Endothelial cell of umbilical vein (primary cell): Measurements from ENCODE around the gene TRPV6. TPM values are rescaled to one million over a fixed set of nuclear protein-coding genes. Genes with fewer than 3 reads are reported as not detected.

Experiments used
- BruUV-seq: library from RNA; stranded (reverse); fragments of 400-500 nt; replicated peaks from 2 replicates; lab custom pipeline; 2021; lab: Mats Ljungman, UMichigan
- CTCF ChIA-PET: fragments of 300-600, 350-600 bp; sonication (Branson Sonifier 250); formaldehyde crosslinking; loops from one replicate; lab custom pipeline; 2021; ENCODE audit warnings: antibody characterized with exemption, inconsistent platforms; lab: Charles Lee
- POLR2A ChIA-PET: fragments of 300-600, 350-600 bp; sonication (Branson Sonifier 250); formaldehyde crosslinking; loops from one replicate; lab custom pipeline; 2021; ENCODE audit warnings: antibody characterized with exemption, inconsistent platforms; lab: Charles Lee
- DNase-seq: peaks from one replicate; pipeline ENCODE4 v3.0.0-alpha.2; 2011; ENCODE audit warnings: low read depth, low spot score
- FAIRE-seq: peaks from 2 replicates; lab custom pipeline; 2011; peaks lifted over from hg19 to GRCh38; lab: Jason Lieb, UNC
- H2AFZ ChIP-seq: 2 replicates; pipeline ENCODE4 v1.6.0; 2012; ENCODE audit warnings: low read depth, low read length, control low read depth, inconsistent platforms
- H3K27ac ChIP-seq: 2 replicates; pipeline ENCODE4 v1.5.1; 2011; ENCODE audit warnings: low read depth, mild to moderate bottlenecking, control low read depth, low read length, moderate library complexity; ENCODE audit not compliant: insufficient read depth
- H3K27me3 ChIP-seq, 2 experiments: 2 replicates each; pipeline versions ENCODE4 v1.6.0 to v1.6.1; 2011; ENCODE audit warnings: low read length in 2 of 2, mixed read lengths in 1 of 2; ENCODE audit not compliant: control insufficient read depth in 2 of 2, insufficient read depth in 2 of 2
- H3K36me3 ChIP-seq, 2 experiments: 2 replicates in 1 of 2; 3 replicates in 1 of 2; pipeline ENCODE4 v1.5.1; 2011; ENCODE audit warnings: low read length in 2 of 2, mild to moderate bottlenecking in 1 of 2, moderate library complexity in 1 of 2; ENCODE audit not compliant: control insufficient read depth in 2 of 2, insufficient read depth in 2 of 2; ENCODE audit errors: extremely low read depth in 1 of 2
- H3K4me1 ChIP-seq: 3 replicates; pipeline ENCODE4 v1.5.1; 2011; ENCODE audit warnings: mild to moderate bottlenecking, low read length; ENCODE audit not compliant: control insufficient read depth, insufficient read depth; ENCODE audit errors: extremely low read depth
- H3K4me2 ChIP-seq: 2 replicates; pipeline ENCODE4 v1.6.1; 2011; ENCODE audit warnings: low read length, control low read depth, mixed read lengths; ENCODE audit not compliant: insufficient read depth
- H3K4me3 ChIP-seq, 3 experiments: fragments of 200-600 bp in 1 of 3; sonication (generic), shearing (Covaris generic) in 1 of 3; replicated peaks in 1 of 3; 2 replicates each; pipeline ENCODE4 v1.5.1; 2011 to 2016; ENCODE audit warnings: control low read depth in 3 of 3, low read length in 3 of 3, mild to moderate bottlenecking in 2 of 3, inconsistent platforms in 1 of 3, low read depth in 1 of 3, moderate library complexity in 1 of 3; ENCODE audit not compliant: insufficient read depth in 1 of 3
- H3K79me2 ChIP-seq: 2 replicates; pipeline ENCODE4 v1.6.0; 2012; ENCODE audit warnings: low read length, inconsistent platforms; ENCODE audit not compliant: control insufficient read depth, insufficient read depth
- H3K9ac ChIP-seq: replicated peaks from 2 replicates; pipeline ENCODE3; 2011; ENCODE audit warnings: low read length, control low read depth; ENCODE audit not compliant: insufficient read depth; ENCODE audit errors: extremely low read depth
- H3K9me1 ChIP-seq: replicated peaks from 3 replicates; pipeline ENCODE4 v1.6.0; 2011; ENCODE audit warnings: mild to moderate bottlenecking, low read length; ENCODE audit not compliant: control insufficient read depth, insufficient read depth; ENCODE audit errors: extremely low read depth
- H3K9me3 ChIP-seq: replicated peaks from 2 replicates; pipeline ENCODE4 v1.5.1; 2012; ENCODE audit warnings: low read length, inconsistent platforms; ENCODE audit not compliant: control insufficient read depth, insufficient read depth
- H4K20me1 ChIP-seq: replicated peaks from 2 replicates; pipeline ENCODE3; 2011; ENCODE audit warnings: mild to moderate bottlenecking, low read length; ENCODE audit not compliant: control insufficient read depth, insufficient read depth; ENCODE audit errors: extremely low read depth
- CTCF ChIP-seq, 2 donors: IDR thresholded peaks; 1 replicate in 1 of 2; 2 replicates in 1 of 2; pipeline ENCODE4 v1.5.1; 2011; ENCODE audit warnings: low read length in 2 of 2, mild to moderate bottlenecking in 2 of 2, moderate library complexity in 2 of 2, control low read depth in 1 of 2, inconsistent platforms in 1 of 2, low read depth in 1 of 2; ENCODE audit not compliant: insufficient read depth in 1 of 2; ENCODE audit errors: extremely low read depth in 1 of 2
- EZH2 ChIP-seq: IDR thresholded peaks from 2 replicates; pipeline ENCODE4 v1.6.1; 2012; ENCODE audit warnings: borderline replicate concordance, low read depth, mild to moderate bottlenecking, moderate library complexity, low read length, inconsistent platforms; ENCODE audit not compliant: severe bottlenecking
- FOS ChIP-seq: IDR thresholded peaks from 2 replicates; pipeline ENCODE4 v1.6.1; 2011; ENCODE audit warnings: mild to moderate bottlenecking, low read length, moderate library complexity, borderline replicate concordance; ENCODE audit not compliant: insufficient read depth
- GATA2 ChIP-seq: IDR thresholded peaks from 2 replicates; pipeline ENCODE4 v1.7.0; 2011; ENCODE audit warnings: low read depth, mild to moderate bottlenecking, moderate library complexity, mixed read lengths, low read length; ENCODE audit not compliant: insufficient read length, insufficient read depth
- JUN ChIP-seq: IDR thresholded peaks from 2 replicates; pipeline ENCODE4 v1.6.1; 2011; ENCODE audit warnings: borderline replicate concordance, low read depth; ENCODE audit not compliant: insufficient read length, insufficient read depth
- MAX ChIP-seq: IDR thresholded peaks from 2 replicates; pipeline ENCODE4 v1.6.1; 2011; ENCODE audit not compliant: insufficient read depth, insufficient read length
- MYC ChIP-seq: IDR thresholded peaks from one replicate; pipeline ENCODE4 v1.6.1; 2011; ENCODE audit warnings: mild to moderate bottlenecking, low read depth, low read length
- POLR2A ChIP-seq: IDR thresholded peaks from 2 replicates; pipeline ENCODE4 v1.6.1; 2012; ENCODE audit warnings: low read depth, mild to moderate bottlenecking, control low read depth, low read length
- POLR2AphosphoS5 ChIP-seq: IDR thresholded peaks from 2 replicates; pipeline ENCODE4 v1.6.1; 2012; ENCODE audit warnings: low read depth, mild to moderate bottlenecking, control low read depth, low read length, moderate library complexity; ENCODE audit not compliant: insufficient read depth
- dilution Hi-C: fragments of 300-500 bp; cut with MboI; formaldehyde crosslinking; loops from one replicate; pipeline ENCODE4 v1.15.0; 2019; ENCODE audit warnings: low sequenced_read_pairs; ENCODE audit not compliant: extremely low pct_ligation_motif_present
- intact Hi-C: fragments of 100-400 bp; cut with micrococcal nuclease; formaldehyde crosslinking; loops from one replicate; pipeline ENCODE4 v1.10.0; 2022
- polyA plus RNA-seq, 4 experiments: library from polyadenylated mRNA; depleted of rRNA in 3 of 4; stranded (reverse) in 3 of 4; unstranded in 1 of 4; fragments of >200 nt; gene quantifications; 2 replicates each; pipeline versions ENCODE4 v1.2.1 to v1.2.3, GENCODE V29; 2011 to 2012; ENCODE audit warnings: missing spikeins in 1 of 4
- total RNA-seq: library from RNA; stranded (reverse); gene quantifications from 2 replicates; pipeline ENCODE4 v1.2.3, GENCODE V29; 2021

Gene TRPV6
- total and polyA plus RNA-seq, 2 donors (not counting 3 experiments of a cell fraction or from before 2014, with no cell fraction given) = not detected

- Histone ChIP-seq H3K27ac (no peak overlapping the region), H3K4me3 (no peak overlapping the region), H3K9me1 (no peaks in the 10 kb centered on the region), H3K36me3 (no peaks in the 10 kb centered on the region), H4K20me1 (no peaks in the 10 kb centered on the region), H3K4me2 (no peak overlapping the region), H3K27me3 (peaks cover 0 to 2% of the 10 kb centered on the region in 2 experiments), H2AFZ (no peak overlapping the region), H3K9me3 (no peaks in the 10 kb centered on the region), H3K4me1 (no peaks in the 10 kb centered on the region), H3K9ac (no peak overlapping the region), H3K79me2 (no peaks in the 10 kb centered on the region)
- DNase-seq (no peak), FAIRE-seq (no peak)
- no peak for TF ChIP-seq MAX
- no peak for TF ChIP-seq CTCF (IDR thresholded peaks at IDR 0.05; ENCODE audit: extremely low read depth in 1 of 2, insufficient read depth in 1 of 2, low read depth in 1 of 2, low read length in 2 of 2)
- TF ChIP-seq JUN = no peak
- no peak for TF ChIP-seq GATA2
- no peak for TF ChIP-seq POLR2A
- no peak for TF ChIP-seq MYC
- TF ChIP-seq EZH2 = no peak
- TF ChIP-seq POLR2AphosphoS5 = no peak
- no peak for TF ChIP-seq FOS
- ChIA-PET CTCF (no interaction called here), POLR2A (no interaction called here)
- dilution Hi-C loops = no loop called here
- intact Hi-C loops = no loop called here
- no TSS peak for BruUV-seq
Observed at GRCh38 chr7:142874837-142875236, 10.7 kb downstream of the TRPV6 start.
